NCI-H345 (cell line): Measurements from ENCODE around the gene CENPV.
A peak's percentile ranks its signal among the peaks of the same experiment; 100 is the strongest.

ENCODE experiments used
- DNase-seq: peaks from one replicate; lab custom pipeline; 2025; lab: John Stamatoyannopoulos, UW

Gene CENPV

GRCh38 chr17:16361874-16362273 is 8.6 kb upstream of the CENPV start:
- DNase-seq = no peak

GRCh38 chr17:16358394-16358793 is 5.1 kb upstream of the CENPV start:
- no peak for DNase-seq

GRCh38 chr17:16354585-16354984 is 1.3 kb upstream of the CENPV start:
- no peak for DNase-seq

GRCh38 chr17:16352667-16353316 is 477 bp downstream of the CENPV start:
- peak; percentile 45 for DNase-seq

GRCh38 chr17:16352303-16352666 is 984 bp downstream of the CENPV start:
- peak; percentile 76 for DNase-seq

- no peak for DNase-seq
These were observed 1.4 kb downstream of the CENPV start for GRCh38 chr17:16351831-16352230.

GRCh38 chr17:16349431-16349830 is 3.8 kb downstream of the CENPV start:
- DNase-seq = no peak

- no peak for DNase-seq
These were observed 4.7 kb downstream of the CENPV start for GRCh38 chr17:16348586-16348985.

- no peak for DNase-seq
These were observed 6.5 kb downstream of the CENPV start for GRCh38 chr17:16346721-16347271.

- DNase-seq = no peak
These were observed 7.7 kb downstream of the CENPV start for GRCh38 chr17:16345565-16345964.

GRCh38 chr17:16343569-16343968 is 9.7 kb downstream of the CENPV start:
- DNase-seq = no peak

- DNase-seq = no peak
These were observed 10.3 kb downstream of the CENPV start for GRCh38 chr17:16342979-16343378.

GRCh38 chr17:16339959-16340358 is 13.3 kb downstream of the CENPV start:
- DNase-seq = no peak

- DNase-seq = no peak
These were observed 13.9 kb downstream of the CENPV start for GRCh38 chr17:16339402-16339801.

GRCh38 chr17:16338391-16338790 is 14.9 kb downstream of the CENPV start:
- DNase-seq = no peak

GRCh38 chr17:16329519-16330271 is 23.6 kb downstream of the CENPV start:
- DNase-seq = no peak

GRCh38 chr17:16328997-16329396 is 24.3 kb downstream of the CENPV start:
- no peak for DNase-seq

- no peak for DNase-seq
These were observed 26.3 kb downstream of the CENPV start for GRCh38 chr17:16327018-16327417.

- no peak for DNase-seq
These were observed 27.3 kb downstream of the CENPV start for GRCh38 chr17:16325964-16326363.

- no peak for DNase-seq
These were observed 30.6 kb downstream of the CENPV start for GRCh38 chr17:16322636-16323035.

- DNase-seq = no peak
These were observed 33.3 kb downstream of the CENPV start for GRCh38 chr17:16319969-16320368.

- no peak for DNase-seq
These were observed 38.4 kb downstream of the CENPV start for GRCh38 chr17:16314859-16315258.

- DNase-seq = no peak
These were observed 39.1 kb downstream of the CENPV start for GRCh38 chr17:16314189-16314588.
